ENCODE data around the gene GRID1. TPM values are rescaled to one million over a fixed set of nuclear protein-coding genes. Genes with fewer than 3 reads are reported as not detected.

Gene GRID1
- total RNA-seq, 2 donors from 2014 or later, result 4.4 to 5.6 TPM

DNA sequence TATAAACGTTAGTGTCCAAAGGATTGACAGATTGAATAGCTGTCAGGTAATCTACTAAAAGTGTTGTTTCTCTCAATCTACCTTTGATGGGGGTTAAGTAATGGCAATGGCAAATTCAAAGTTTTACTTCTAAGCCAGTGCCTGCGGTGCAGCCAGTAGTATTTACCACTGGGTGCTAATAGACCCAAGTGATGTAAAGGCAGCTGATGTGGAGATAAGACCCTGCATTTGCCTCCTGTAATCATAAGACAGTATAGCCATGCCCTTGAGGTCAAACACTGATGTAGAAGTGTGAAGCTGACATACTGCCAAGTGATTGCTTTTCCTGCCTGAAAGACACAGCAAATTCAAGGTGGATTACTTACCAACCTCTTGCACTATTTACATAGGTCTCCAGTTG lies 572.0 kb downstream of the GRID1 start:
- intact Hi-C loops (cut with DNase I), result no loop called here
- no peak for DNase-seq (ENCODE audit: low spot score)

DNA sequence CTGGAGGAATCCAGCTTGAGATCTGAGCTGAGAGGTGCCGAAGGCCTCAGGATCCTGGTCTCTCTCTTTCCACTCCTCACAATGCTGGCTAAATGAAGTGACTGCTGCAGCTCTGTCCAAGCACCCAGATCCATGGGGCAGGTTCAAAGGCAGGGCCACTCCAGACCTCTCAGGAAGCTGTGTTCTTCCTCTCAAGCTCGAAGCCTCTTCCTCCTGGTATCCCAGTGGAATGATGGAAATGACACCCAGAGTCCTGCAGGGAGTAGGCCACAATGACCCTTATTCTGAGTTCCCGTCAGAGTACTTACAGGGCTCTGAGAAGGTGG lies 574.1 kb downstream of the GRID1 start:
- no peak for DNase-seq (ENCODE audit: low spot score)
- intact Hi-C loops (cut with DNase I), result no loop called here

DNA sequence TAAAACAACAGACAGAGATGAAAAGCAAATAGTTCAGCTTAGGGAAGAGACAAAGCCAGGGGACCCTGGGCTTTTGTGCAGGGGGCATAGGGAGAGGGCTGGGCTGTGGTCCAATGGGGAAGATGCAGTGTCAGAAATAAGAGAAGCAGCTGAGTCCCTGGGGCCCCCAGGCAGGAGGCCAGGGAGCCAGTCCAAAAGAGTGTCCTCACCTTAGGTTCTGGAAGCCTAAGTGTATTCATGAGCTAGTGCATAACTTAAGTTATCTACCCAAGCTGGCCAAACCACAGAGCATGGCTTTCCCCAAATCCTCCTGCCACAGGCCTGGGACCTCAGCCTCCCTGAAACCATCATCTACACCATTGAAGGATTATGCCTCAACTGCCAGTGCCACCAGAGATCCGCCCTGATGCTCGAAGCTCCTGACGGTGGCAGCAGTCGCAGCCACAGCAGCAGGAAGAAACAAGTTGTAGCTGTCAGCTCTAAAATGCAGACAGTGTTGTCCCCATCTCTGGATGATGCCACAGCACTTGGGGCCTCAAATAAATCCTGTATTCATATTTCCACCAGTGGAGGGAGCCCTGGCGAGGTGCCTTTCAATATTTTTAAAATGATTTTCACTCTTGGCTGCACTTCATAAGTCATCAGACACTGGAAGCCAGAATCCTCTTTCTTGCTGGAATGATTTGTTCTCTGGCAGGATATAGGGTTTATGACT lies 574.6 kb downstream of the GRID1 start:
- intact Hi-C loops (cut with DNase I), result no loop called here
- peak; percentile 80 for DNase-seq (ENCODE audit: low spot score)

DNA sequence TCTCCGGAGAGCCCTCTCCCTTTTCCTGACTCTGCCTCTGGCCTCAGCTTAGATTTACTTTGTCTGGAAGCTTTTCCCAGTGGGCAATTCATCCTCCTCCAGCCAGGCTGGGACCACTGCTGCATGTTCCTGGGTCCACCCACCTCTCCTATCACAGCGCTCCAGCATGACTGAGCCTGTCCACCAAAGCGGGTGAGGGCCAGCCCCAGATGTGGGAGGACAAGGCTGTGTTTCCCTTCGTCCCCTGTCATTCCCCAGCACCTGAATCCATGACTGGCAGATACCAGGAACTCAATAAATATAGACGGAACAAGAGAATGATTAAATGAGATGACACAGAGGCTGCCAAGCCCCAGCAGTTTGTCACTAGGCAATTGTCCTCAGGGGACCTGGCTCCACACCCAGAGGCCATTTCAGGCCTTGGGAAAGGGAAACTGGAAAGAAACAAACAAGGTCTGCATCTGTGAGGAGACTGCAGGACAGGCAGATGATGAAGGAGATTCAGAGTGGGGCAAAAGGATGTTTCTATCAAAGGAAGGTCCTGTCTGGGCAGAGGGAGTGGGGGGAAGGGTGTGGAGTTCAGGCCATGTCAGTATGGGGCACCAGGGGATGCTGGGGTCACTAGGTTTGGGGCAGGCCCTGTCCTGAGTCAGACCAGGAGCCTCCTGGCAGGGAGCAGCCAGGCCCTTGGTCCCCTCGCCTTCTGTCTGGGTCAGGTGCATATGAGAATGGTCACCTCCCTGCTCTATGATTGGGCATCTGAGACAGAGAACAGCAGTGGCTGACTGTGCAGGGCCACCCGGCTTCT lies 576.4 kb downstream of the GRID1 start:
- DNase-seq (ENCODE audit: low spot score), result no peak
- intact Hi-C loops (cut with DNase I), result loop anchor here in 1 of 2 donors (10.0 kb wide), 1 partner anchor 585 kb away; no protein-coding TSS in a partner anchor

DNA sequence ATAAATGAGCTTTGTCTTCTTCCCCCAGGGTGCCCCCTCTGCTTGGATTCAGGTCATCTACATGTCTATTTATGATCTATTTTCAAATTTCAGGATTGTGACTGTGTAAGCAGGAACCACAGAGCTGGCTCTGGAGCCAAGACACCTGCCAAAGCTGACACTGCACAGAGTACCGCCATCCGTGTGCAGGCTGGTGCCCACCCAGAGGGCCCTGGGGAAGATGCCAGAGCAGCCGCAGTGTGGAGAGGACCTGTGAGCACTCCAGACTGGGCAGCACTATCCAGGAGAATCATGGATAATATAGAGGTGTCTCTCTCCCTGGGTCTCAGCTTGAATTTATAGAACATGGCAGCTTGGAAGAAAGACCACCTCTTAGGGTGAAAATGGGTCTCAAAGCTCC lies 577.5 kb downstream of the GRID1 start:
- DNase-seq (ENCODE audit: low spot score), result no peak
- intact Hi-C loops (cut with DNase I), result loop anchor here in 1 of 2 donors (10.0 kb wide), 1 partner anchor 586 kb away; no protein-coding TSS in a partner anchor

DNA sequence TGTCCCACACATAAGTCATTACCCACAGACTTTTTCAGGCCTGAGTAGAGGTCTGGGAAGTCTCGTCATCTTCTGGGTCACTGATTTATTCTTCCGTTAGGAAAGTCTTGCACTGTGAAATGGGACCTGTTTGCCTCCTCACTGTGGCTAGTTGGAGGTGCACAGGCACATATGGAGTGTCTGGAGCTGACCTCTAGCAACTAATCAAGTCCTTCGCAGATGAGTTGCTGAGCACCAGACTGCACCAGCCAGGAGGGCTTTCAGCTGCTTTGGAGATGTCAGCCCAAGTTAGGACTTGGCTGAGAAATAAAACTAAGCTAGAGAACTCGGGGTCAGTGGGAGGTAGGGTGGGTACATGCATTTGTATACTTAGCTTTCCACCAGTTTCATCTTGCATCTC lies 578.0 kb downstream of the GRID1 start:
- intact Hi-C loops (cut with DNase I), result loop anchor here in 1 of 2 donors (10.0 kb wide), 1 partner anchor 586 kb away; no protein-coding TSS in a partner anchor

DNA sequence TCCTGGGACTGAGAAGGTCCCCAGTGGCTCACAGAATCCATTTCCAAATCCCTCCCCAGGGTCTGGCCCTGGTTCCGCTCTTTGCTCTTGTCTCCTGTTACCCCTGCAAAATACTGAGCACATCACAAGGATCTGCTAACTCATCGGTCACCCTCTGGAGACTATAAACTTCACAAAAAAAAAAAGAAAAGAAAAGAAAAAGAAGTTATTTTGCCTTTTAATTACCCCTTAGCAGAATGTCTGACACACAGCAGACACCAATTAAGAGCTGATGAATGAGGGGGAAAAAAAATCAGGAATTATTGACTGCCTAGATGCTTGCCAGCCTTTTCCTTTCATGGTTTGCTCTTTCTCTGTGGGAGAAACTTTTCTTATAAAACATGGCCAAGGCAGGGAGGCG lies 578.7 kb downstream of the GRID1 start:
- DNase-seq (ENCODE audit: low spot score), result no peak
- intact Hi-C loops (cut with DNase I), result loop anchor here in 1 of 2 donors (10.0 kb wide), 1 partner anchor 587 kb away; no protein-coding TSS in a partner anchor

More for the DNA sequence above, 578.0 kb downstream of the GRID1 start:
- no peak for DNase-seq (ENCODE audit: low spot score)

DNA sequence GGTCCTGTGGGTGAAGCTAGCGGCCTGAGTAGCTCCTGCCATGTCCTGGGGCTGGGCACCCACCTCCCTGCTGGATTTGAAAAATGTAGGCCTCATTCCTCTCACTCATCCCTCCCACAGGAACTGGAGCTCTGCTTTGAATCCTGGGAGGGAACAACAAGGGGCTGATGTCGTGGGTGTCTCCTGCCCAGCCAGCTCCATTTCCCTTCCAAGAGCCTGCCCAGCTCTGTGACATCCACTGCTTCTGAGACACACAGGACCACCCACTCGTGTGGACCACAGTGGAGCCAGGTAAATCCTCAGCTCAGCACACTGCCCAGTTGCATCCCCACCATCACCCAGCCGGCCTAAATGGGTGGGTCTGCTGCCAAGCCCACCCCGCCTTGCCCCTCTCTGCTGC lies 579.2 kb downstream of the GRID1 start:
- no peak for DNase-seq (ENCODE audit: low spot score)
- intact Hi-C loops (cut with DNase I), result loop anchor here in 1 of 2 donors (10.0 kb wide), 1 partner anchor 587 kb away; no protein-coding TSS in a partner anchor

DNA sequence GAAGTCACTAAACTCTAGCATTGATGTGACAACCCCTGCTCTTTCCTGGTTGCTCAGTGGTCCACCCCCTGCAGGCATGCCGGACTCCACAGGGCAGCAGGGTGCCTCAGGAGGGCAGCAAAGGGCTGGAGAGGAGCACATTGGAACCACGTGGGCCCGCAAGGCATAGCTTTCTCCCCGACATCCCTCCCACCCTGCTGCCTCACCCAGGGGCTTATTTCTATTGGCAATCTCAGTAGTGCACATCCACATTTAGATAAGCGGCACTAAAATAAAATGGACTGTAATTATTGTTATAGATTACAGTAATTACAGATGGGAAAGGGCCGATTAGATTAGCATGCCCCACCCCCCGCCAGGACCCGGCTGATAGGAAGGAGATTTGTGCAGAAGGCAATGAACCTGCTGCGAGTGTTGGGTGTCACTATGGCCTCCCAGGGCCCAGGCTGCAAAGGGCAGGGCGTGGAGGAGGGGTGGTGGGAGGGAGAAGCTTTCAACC lies 580.1 kb downstream of the GRID1 start:
- intact Hi-C loops (cut with DNase I), result loop anchor here in 1 of 2 donors (10.0 kb wide), 1 partner anchor 588 kb away; no protein-coding TSS in a partner anchor
- DNase-seq (ENCODE audit: low spot score), result no peak

DNA sequence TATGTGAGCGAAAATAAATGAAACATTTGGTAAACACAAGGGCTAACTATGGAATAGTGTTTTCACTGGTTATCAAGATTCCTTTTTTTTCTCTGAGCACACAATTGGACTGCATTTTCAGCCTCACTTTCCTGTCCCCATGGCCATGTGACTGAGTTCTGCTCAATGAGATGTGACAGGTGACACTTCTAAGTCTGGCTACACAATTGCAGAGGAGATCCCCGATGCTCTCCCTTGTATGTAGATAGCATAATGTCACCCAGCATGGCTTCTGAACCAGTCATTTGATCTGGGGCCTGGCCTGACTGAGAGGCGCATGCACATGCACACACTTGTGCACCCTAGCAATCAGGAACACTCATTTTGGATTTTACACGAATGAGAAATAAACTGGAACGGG lies 581.8 kb downstream of the GRID1 start:
- intact Hi-C loops (cut with DNase I), result loop anchor here in 1 of 2 donors (10.0 kb wide), 1 partner anchor 590 kb away; no protein-coding TSS in a partner anchor

DNA sequence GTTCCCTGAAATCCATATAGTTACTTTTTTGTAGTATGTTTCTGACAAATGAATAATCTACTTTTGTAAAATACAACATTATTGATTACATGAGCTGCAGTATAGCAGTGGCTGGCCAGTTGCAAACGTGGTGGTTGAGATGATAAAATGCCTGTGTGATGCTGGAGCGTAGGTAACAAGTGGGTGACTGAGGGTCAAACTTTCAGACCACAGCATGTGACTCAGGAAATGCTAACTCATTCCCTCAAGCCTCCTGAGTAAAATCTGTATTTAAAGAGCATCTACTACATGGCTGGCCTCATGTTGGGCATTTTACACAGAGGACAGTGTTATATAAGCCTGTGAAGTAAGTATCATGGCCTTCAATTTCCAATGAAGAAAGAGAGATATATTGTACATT lies 585.2 kb downstream of the GRID1 start:
- intact Hi-C loops (cut with DNase I), result loop anchor here in 1 of 2 donors (10.0 kb wide), 1 partner anchor 593 kb away; no protein-coding TSS in a partner anchor

More for the DNA sequence above, 581.8 kb downstream of the GRID1 start:
- no peak for DNase-seq (ENCODE audit: low spot score)

DNA sequence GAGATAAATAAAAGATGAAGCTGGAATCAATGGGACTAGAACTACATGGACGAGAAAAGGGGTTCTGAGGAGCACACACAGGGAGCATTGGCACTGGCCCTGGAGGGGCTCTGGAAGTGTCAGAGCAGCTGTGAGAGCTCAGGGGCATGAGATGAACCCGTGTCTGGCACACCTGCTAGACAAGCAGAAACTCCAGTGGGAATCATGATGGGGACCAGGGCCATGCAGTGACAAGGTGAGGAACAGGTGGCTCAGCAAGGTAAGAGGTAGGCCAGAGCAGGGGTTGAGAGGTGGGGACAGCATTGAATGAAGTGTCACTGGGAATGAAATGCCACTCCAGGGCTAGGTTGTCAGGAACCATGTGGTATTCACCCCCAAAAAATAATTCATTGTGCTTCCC lies 588.5 kb downstream of the GRID1 start:
- intact Hi-C loops (cut with DNase I), result no loop called here
- DNase-seq (ENCODE audit: low spot score), result no peak

More for the DNA sequence above, 585.2 kb downstream of the GRID1 start:
- no peak for DNase-seq (ENCODE audit: low spot score)

DNA sequence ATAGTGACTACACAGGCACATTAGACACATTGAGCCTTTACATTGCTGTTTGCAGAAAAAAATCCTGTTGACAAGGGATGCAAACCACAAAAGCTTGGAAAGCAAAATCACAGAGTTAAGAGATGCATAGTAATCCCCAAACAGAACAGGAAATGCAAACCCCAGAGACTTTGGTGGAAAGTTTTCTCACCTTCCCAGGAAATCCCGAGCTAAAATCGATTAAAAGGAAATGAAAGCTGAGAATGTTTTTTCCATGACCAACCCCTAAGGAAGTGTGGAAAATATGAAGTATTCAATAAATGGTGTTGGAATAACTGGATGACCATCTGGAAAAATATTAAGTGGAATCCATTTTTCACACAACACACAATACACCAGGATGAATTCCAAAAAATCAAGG lies 598.7 kb downstream of the GRID1 start:
- intact Hi-C loops (cut with DNase I), result no loop called here
- DNase-seq (ENCODE audit: low spot score), result no peak

DNA sequence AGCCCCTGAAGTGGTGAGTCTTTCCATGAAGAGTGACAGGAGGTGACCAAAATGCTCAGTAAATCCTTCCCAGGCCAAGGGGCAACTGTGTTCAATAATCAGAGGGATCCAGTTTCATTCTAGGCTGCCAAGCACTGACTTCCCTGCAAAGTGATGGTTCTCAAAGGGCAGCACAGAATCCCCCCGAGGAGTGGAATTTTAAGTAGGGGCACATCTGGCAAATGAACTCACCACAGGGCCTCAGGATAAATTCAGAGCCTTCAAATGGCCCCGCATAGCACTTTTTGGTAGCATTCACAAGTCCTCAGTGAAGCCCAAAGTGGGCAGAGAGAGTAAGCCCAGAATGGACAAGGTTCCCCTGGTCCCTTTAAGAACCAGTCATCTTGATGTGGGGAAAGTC lies 602.5 kb downstream of the GRID1 start:
- intact Hi-C loops (cut with DNase I), result no loop called here
- DNase-seq (ENCODE audit: low spot score), result no peak

DNA sequence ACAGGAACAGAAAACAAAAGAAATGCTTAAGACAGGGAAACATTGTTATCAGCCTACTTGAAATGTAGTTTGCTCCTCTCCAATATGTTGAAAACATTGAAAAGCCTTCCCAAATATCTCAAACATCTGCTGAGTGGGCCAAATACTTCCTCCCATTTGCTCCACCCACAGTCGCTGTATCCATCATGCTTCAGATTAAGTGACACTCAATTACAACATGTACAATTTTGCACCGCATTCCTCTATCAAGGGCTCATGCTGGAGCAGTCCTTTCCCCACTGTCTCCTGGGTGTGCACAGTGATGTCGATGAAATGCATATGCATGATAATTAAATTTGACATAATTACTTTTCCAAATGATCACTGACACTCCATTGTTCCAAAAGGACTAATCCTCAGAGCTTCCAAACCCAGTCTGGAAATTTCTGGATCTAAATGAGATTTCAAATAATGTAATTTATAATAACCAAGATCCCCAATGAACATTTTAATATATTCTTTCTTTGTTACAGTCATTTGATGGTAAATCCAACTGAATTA lies 604.6 kb downstream of the GRID1 start:
- intact Hi-C loops (cut with DNase I), result no loop called here

DNA sequence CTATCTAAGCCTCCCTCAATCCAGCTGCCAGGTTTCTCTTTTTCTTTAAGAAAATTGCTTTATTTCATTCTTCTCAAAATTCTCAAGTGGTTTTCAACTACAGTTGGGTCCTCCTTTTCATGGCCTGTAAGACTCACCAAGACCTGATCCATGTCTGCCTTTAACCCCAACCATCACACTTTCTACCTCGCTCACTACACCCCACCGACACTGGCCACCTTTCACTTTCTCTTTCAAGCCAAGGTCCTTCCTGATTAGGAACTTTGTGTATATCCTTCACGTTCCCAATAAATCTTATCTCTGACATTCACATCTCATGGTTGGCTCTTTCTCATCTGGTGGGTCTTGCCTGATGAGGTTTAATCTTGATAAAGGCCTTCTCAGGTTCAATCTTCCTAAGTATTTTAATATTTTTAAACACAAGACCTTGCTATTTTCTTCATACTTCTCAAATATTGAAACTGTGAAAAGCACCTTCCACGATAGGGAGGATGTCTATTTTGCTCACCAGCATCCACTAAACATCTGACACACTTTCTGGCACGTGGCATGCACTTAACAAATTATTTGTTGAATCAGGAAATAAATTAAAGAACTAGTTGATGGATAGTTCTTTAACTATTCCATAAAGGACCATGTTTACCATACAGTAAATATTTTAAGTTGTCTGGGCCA lies 624.8 kb downstream of the GRID1 start:
- no peak for DNase-seq (ENCODE audit: low spot score)
- intact Hi-C loops (cut with DNase I), result no loop called here

More for the DNA sequence above, 604.6 kb downstream of the GRID1 start:
- DNase-seq (ENCODE audit: low spot score), result no peak

DNA sequence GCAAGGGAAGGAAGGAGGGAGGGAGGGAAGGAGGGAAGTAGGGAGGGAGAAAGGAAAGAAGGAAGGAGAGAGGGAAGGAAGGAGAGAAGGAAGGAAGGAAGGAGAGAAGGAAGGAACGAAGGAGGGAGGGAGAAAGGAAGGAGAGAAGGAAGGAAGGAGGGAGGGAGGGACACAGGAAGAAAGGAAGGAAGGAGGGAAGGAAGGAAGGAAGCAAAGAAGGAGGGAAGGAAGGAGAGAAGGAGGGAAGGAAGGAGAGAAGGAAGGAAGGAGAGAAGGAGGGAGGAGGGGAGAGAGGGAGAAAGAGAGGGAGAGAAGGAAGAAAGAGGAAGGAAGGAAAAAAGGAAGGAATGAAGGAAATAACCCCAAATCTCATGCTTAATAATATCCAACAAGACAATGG lies 630.6 kb downstream of the GRID1 start:
- intact Hi-C loops (cut with DNase I), result no loop called here
- DNase-seq (ENCODE audit: low spot score), result no peak

DNA sequence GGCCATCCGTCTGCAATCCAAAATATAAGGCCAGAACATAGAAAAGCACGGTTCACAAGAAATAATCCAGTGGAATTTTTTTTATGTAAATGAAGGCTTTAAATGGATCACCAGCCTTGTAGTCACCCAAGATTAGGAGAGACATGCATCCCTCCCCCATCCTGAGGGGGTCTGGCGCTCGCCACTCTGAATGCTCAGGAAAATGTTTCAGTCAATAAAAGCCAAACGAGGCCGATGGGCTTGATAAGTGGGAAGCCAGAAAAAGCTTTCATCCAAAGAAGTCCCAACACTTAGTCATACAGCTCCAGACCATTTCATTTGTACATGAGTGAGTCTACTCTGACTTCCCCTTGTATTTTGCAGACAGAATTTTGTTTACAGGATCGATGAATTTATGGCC lies 631.8 kb downstream of the GRID1 start:
- intact Hi-C loops (cut with DNase I), result no loop called here
- no peak for DNase-seq (ENCODE audit: low spot score)

DNA sequence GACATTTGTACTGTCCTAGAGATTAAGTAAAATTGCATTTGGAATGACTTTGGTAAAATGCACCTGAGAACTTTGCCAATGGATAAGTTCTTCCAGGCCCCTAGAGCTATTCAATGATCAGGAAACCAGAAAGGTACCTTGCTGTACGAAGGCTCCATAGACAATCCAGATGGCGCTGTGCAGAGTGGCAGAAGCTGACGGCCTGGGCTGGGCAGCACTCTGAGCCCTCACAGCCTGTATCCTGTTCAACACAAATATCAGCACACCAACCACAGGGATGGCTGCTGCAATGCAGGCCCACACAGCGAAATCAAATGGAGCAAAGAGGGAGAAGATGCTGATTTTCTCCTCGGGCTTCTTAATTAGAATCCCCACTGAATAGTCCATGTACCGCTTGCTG lies 642.4 kb downstream of the GRID1 start:
- DNase-seq (ENCODE audit: low spot score), result no peak
- intact Hi-C loops (cut with DNase I), result no loop called here

Data from posterior vena cava (tissue), 2 donors.